NCI-H446 (cell line): ENCODE measurements around the gene KCNH8.
A peak's percentile ranks its signal among the peaks of the same experiment; 100 is the strongest.

ENCODE experiments used
- DNase-seq, 2 experiments: peaks; one replicate each; lab custom pipeline; 2025; lab: John Stamatoyannopoulos, UW

Gene KCNH8

DNA sequence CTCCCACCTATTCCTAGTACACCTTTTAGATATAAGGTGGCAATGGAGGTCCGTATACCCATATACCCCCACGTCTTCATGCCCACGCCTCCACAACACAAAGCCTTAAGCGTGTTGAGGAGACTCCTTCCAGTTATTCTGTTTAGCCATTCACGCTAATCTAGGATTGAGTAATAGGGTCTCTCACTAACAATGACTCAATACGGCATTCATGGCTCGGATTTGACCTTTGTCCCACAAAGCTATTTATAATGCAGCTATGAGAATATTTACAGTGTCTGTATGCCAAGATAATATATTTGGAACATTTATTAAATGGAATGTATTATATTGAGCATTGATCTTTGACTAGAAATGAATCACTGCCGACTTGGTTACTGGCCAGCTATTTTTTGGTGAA is 215.8 kb downstream of the KCNH8 start:
- DNase-seq, result no peak

DNA sequence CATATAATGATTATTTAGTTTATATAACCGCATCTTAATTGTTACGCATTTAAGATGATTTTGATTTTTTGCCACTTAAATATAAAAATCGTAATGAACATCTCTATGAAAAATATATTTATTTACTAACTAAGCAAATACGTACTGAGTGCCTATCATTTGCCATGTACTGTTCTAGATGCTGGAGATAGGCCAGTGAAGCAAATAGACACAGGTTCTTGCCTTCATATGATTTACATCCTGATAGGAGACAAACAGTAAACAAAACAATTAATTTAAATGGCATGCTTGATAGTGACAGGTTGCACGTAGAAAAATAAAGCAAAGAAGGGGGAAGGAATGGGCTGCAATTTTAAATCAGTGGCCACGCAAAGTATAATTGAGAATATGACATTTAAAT is 217.2 kb downstream of the KCNH8 start:
- DNase-seq, result no peak

DNA sequence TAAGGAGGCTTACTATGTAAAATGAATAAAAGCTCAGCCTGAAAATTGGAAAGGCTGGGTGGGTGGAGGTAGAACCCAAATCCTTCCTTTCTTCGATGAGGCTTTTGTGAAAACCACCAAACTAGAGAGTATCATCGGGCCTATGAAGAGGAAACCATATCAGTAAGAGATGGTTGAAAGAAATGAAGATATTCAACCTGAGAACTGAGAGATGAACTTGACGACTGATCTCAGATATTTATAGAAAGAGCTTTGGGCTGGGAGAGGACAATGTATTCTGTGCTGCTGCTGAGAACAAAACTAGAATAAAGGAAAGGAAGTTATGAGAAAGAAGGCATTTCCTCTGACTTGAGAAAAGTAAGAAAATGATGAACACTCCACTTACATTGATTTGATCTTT is 236.6 kb downstream of the KCNH8 start:
- DNase-seq, result no peak

DNA sequence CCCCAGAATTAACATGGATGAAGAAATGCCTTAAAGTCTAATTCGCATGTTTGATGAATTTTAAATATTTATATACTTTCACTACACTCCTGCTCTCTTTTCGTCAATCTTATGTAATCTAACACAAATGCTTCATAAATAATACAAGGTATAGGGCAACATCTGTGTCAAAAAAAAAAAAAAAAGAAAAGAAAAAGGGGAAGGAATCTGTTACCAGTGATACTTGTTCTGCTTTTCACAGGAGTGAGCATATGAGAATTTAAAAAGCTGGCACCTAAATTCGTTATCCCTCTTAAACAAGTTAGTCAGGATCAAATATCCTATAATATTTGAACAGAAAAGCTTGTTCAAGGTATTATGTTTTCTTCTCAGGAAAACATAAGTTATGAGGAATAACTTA is 243.8 kb downstream of the KCNH8 start:
- DNase-seq, result no peak

DNA sequence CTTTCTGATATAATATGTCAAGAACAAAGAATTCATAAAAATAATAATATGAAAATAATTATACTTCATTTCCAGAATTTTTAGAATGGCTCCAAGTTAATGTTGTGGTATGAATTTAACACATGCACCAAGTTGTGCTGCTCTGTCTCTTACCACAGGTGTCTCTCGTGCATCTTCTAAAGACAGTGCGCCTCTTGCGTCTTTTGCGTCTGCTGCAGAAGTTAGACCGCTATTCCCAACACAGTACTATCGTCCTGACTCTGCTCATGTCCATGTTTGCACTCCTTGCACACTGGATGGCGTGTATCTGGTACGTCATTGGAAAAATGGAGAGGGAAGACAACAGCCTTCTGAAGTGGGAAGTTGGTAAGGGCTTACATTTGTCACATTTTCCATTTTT is 246.6 kb downstream of the KCNH8 start:
- DNase-seq, result no peak

DNA sequence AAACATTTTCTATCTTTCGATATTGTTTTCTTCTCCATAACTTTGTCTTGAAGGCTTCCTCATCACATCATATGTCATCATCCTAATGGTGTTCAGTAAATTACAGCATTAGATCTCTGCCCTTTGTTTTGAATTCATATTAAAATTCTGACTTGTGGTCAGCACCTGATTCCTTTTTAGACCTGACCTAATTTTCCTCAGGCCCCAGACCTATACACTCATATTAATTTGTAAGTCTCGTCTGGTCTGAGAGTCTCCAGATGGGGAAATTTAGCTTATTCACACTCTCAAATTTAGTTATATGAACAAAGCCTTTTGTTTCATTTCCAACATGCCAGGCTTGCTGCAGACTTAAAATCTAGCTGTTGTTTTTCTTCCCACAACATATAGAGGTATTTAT is 248.4 kb downstream of the KCNH8 start:
- no peak for DNase-seq

DNA sequence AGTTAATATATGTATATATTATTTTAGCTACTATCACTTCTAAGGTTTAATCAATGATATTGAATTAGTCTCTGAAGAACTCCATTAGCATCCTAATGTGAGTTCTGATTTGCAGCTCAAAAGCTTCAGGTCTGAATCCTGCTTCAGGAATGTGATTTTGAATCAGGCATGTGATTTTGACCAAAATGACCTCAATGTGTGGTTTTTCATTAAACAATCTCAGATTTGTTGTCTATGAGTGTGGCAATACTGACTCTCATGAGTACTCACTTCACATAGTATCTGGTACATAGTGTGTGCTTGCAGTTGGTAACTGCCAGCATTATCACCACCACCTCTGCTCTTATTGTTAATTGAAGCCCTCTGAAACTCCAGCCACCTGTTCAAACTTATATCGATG is 251.0 kb downstream of the KCNH8 start:
- no peak for DNase-seq

DNA sequence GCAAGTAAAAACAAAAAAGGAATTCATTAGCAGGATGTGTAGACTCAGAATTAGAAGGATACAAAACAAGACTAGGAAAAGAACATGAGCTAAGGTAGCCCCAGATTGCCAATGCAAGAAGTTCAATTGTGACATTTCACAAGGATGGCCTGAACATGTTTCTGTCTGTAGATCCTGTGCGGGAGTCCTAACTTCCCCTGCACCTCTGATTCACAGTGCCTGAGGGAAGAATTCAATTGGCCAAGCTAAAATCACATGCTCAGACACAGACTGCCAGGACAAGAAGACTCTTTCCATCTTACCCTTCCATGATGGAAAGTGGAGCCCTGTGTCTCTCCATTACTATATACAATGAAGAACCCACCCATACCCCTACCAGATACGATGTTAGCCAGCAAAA is 251.5 kb downstream of the KCNH8 start:
- no peak for DNase-seq

DNA sequence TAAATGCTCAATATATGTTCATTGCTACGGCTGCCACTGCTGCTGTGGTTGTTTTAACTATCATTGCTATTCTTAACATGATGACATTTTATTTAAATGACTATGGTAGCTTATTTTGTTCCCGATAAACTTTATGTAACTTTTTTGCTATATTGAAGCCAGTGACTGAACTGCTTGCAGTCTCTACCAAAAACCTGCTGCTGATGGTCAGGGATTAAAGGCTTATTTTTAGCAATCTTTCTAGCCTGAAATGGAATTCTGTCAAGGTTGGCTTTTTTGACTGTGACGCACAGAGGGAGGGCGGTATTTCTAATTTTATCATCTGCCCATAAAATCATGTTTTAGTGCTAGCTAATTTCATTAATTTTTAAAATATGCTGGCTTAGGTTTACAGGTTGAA is 271.8 kb downstream of the KCNH8 start:
- DNase-seq, result no peak

DNA sequence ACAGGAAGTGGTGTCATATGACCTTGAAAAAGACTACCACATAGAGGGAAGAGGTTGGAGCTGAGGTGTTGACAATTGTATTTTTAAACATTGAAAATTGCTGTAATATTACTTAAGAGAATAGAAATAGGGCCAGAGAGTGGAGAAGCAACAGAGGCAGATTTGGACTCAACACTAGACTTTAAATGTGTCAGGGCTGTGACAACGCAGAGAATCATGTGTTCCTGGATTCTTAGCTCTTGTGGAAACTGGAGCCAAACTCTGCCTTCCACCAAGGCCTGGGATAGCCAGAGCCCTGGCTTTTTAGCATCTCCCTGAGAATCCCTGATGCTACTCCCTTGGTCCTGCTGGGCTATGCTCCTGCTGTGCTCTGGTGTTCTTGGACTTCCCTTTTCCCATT is 277.5 kb downstream of the KCNH8 start:
- DNase-seq, result no peak

DNA sequence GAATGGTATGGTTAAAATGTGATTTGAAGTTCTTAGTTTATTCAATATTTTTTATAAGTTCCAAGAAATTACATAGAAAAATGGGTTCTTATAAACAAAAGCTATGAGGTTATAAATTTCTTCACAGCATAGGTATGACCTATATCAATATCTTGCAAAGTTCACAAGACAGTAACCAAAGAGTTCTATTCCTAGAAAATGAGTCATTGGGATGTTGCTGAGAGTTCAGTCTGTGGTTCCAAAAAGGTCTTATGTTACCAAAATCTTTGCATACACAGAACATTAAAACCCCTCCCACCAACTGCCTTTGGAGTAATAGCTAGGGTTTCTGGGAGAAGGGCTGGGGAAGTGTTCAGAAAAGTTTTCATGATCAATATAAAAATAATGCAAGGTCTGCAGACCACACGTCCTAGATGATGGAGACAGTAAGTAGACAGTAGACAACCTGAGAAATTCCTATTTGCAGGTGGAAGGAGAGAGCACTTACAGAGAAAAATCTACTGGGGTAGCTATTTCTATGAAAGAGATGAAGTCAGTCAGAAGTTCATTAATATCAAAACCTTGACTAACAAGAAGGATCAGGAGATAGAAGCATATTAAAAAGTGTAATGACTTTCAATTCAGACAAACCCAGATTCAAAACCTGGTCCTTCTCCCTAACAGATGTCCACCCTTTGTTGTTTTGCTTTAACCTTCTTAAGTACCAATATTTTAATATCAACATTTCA is 279.3 kb downstream of the KCNH8 start:
- no peak for DNase-seq

DNA sequence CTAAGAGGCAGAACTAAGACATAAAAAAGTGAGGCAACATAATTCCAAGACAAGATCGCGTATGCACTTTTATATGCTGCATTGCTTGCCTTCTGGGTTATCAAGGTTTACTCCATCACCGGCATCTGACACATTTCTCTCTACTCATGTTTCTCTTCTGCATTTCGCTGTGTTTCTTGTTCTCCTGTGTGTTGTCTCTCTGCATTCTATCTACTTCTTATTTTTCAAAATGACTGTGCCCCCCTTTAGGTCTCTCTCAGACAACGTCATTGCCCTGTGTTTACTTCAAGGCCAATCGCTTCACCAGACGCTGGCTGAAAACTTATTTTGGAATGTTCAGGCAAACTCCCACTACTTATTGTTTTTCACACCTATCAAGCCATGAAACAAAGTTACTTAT is 280.4 kb downstream of the KCNH8 start:
- DNase-seq, result no peak

DNA sequence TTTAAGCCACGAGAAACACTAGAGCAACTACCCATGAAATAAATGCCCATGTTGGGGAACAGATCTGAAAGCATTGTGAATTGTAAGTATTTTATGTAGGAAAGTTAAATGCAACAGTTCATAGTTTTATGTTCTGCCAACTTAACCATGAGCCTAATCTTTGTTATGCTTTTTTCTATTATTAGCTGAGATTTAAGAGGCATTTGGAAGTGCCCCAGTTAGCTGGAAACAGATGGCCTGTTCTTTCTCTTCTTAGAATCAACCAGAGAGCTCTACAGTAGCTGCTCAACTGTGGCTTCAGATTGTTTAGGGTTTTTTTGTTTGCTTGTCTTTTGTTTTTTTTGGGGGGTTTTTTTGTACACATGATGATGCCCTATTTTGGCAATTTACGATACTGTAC is 284.4 kb downstream of the KCNH8 start:
- no peak for DNase-seq

DNA sequence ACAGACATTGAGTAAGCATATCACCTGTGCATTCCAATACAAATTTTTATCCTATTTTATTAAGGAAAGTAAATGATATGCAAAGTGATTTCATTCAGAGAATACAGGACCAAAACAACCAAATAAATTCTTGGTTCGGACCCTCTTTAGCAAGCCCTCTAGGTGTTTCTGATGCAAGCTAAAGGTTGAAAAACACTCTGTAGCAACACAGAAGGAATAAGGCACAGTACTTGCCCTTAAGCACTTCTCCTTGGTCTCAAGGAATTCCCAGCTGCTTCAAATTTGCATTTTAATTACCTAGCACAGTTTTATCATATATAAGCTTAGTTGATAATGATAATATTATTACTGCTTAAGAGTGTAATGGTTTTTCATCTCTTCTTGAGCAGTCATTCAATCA is 288.4 kb downstream of the KCNH8 start:
- no peak for DNase-seq

DNA sequence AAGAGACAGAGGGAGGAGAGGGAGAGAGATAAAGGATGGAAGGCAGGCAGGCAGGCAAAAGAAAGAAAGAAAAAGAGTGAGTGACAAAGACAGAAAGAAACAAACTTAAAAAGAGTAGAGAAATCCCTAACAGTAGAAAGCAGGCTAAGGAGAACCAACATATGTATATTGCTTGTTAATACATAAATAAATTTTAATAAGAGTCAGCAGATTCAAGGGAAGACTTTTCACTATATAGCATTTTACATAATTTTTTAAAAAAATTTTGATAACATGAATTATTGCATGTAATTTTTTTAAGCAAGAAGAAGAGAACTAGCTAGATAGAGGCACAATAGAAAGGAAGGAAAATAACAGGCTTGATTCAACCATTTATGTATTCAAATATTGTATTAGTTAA is 291.6 kb downstream of the KCNH8 start:
- DNase-seq, result no peak

DNA sequence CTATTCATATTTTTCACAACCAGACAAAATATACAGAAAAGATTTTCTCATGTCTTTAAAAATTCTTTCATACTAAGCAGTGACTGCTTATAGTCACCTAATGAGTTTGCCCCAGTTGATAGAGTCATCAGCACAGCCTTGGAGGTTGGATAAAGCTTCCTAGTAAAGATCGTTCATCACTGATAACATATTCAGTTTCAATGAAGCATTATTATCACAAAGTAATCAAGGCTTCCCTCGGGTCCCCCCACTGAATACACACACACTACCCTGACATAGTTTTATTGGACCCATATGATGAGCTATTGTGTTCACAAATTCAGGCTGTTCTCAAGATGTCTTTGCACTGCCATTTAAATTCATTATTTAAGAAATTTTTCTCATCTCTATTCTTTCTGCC is 297.8 kb downstream of the KCNH8 start:
- DNase-seq, result no peak

DNA sequence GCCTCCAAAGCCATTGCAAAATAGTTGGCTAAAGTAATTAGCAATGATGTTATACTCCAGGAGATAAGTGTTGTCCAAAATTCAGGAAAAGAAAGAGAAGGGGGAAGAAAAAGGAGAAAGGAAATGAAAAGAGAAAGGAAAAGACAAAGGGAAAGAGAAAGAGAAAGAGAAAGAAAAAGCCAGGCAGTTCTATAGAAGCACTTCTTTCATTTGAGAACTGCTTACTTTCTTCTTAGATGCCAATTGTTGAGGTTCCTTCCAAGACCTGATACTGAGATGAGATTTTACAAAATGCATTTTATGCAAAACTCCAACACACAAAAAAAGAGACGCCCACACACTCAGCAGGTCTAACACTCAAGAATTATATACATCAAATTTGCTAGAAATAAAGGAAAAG is 298.4 kb downstream of the KCNH8 start:
- no peak for DNase-seq

DNA sequence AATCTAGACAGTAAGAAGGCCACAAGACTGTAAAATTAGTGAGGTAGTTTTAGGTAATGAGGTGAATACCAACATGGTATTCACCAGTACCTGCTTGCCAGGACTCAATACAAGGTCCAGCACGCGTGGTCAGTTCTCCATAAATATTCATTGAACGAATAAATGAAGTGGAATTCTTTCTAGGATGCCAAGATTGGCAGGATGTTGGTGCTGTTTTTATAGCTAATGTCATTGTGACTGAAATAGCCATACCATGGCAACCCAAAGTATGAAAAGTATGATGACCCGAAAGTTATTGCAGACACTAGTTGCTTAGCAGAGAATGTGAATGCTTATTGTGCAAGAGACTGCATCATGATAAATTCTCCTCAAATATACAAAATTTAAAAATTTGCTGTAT is 307.2 kb downstream of the KCNH8 start:
- no peak for DNase-seq

DNA sequence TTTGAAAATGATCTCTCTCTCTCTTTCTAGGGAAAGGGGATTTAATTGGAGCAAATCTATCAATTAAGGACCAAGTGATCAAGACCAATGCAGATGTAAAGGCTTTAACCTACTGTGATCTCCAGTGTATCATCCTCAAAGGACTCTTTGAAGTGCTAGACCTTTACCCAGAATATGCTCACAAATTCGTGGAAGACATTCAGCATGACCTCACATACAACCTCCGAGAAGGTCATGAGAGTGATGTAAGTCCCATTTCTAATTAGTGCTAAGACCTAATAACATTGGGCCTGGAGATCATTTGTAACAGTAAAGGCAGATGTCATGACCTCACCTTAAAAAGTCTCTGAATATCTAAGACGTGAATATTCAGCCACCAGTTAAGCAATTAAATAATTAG is 308.4 kb downstream of the KCNH8 start:
- DNase-seq, result no peak

DNA sequence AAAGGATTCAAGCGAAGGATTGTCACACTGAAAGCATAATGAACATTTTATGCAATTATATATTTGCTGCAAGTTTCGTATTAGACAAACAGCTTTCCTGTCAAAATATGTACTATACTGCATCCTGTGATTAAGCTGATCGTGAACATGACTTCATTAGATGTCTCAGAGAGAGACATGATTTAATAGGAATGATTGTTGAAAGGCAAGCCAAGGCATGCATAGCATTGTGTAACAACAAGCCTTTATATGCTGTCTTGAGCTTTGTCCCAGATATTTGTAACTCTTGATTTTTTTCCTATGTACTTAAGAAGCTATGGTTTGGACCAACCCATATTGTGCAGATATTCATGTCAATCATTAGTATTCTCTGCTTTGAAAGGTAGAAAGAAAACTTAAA is 309.1 kb downstream of the KCNH8 start:
- no peak for DNase-seq

DNA sequence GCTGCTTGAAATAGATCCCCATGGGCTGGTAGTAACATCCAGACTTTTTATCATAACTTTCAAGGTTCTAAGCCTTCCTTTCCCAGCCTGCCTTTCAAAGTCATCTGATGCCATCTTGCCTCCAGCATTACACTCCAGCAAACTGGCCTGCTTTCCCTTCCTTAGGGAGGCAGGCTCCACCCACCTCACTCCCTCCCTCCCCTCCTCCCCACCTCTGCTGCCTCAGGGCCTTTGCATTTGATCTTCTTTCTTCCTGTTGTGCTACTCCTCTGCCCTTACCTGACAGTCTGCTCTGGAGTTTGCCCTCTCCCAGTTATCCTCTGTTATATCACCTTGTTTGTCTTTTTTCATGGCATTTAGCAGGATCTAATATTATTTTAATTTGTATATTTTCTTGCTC is 319.5 kb downstream of the KCNH8 start:
- no peak for DNase-seq

DNA sequence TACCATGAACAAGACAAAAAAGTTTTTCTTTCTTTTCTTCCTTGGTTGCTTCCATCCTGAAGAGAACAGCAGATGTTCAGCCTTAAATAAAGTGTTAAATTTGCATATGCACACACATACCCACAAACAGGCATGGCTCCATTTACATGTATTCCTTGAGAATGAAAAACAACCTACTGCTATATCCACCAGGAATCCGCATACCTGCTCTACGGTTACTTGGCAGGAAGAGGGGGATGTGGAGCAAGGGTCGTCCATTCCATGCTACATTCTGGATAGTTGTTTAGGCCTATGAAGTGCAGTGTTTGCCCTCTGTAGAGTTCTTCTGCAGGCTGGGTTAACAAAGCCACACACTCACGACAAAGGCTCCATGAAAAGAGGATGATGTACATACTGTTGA is 322.8 kb downstream of the KCNH8 start:
- DNase-seq, result no peak

DNA sequence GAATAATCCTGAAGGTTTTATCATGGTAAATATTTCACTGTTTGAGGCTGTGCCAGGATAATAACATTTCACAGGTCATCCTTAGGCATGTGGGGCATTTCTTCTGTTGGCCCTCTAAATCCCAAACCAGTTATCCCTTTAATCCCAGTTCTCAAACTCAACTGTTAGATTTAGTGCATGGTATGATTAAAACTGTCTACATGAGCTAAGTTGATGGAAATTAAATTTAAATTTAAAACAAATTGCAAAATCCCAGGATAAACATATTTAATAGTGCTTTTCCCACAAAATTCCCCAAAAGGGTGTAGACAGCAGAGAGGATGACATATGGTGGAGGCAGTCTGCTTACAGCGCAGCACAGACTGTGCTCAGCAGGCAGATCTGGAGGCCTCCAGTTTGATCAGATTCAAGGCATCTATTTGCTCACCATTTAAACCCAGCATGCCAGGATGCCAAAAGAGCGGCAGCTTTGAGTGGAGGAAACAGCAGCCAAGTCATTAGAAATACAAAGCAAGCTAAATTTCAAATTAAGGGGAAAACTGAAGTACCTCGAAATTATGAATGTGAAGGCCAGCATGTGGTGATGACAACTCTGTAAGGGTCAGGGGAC is 325.8 kb downstream of the KCNH8 start:
- peak; percentile 70 to 85 for DNase-seq

DNA sequence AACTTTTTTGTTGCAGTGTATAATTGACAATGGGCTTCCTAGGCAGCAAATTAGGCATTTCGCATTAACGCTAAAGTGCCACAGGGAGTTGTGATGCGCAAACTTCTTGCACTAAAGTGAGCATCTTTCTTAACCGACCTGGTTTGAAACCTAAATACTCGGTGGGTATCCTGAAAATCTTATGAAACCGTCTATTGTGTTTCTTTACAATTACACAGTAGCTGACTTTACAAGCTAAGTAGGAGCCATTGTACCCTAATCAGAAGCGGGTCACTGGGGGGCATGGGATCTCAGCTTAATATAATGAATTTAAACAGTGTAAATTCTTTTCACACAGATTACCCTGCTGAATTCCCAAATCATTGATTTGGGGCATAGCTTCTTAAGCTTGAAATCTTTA is 328.0 kb downstream of the KCNH8 start:
- no peak for DNase-seq
